ENCODE data around the gene DBR1. TPM values are rescaled to one million over a fixed set of nuclear protein-coding genes. Genes with fewer than 3 reads are reported as not detected.

The DBR1 gene
- total and polyA plus RNA-seq, 8 donors: 16.7 to 21.5 (median 20.2) TPM

DNA sequence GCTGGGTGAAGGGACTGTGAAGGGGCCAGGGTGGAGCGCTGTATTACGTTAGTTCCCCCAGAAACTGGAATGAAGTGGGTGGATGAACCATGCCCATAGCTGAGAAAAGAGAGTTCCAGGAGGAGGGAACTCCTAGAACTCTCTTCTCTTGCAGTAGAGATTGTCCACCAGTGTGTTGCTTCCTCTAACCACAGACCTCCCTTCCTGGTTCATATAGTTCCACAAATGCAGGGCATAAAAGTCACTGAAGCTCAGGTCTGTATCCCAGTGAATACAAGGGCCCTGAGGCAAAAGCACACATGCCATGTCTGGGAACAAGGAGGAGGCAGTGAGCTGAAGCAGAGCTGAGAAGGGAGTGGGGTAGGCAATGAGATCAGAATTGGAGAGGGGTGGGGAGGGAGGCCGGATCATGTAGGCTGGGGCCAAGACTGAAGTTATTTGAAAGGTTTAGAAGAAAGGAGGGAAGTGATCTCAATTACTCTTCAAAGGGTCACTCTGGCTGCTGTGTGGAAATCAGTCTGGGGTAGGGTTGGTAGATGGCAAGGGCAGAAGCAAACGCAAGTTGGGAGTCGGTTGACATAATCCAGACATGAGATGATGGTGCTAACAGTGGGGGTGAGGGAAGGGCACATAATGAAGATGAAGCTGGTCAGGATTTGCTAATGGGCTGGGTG, 49.0 kb downstream of the DBR1 start:
- peaks cover 0 to 16% of the 10 kb centered on the region in 2 donors for H3K4me1 ChIP-seq
- H3K27ac ChIP-seq: peak overlapping the region; percentile 57 to 70
- no peak for TF ChIP-seq CTCF (IDR thresholded peaks at IDR 0.05)
- ATAC-seq: peak; percentile 82
- no peaks in the 10 kb centered on the region for H3K27me3 ChIP-seq
- no peaks in the 10 kb centered on the region for H3K36me3 ChIP-seq
- intact Hi-C loops (cut with DNase I): no loop called here
- DNase-seq: peak in 1 of 4 donors; percentile 42
- no peak overlapping the region for H3K4me3 ChIP-seq
- no peaks in the 10 kb centered on the region for H3K9me3 ChIP-seq

GRCh38 chr3:138124706-138125355, 49.9 kb downstream of the DBR1 start:
- peak; percentile 63 for ATAC-seq
- H3K36me3 ChIP-seq: no peaks in the 10 kb centered on the region
- H3K27ac ChIP-seq: peak overlapping the region; percentile 57 to 70
- TF ChIP-seq CTCF (IDR thresholded peaks at IDR 0.05): no peak
- H3K27me3 ChIP-seq: no peaks in the 10 kb centered on the region
- intact Hi-C loops (cut with DNase I): no loop called here
- no peaks in the 10 kb centered on the region for H3K9me3 ChIP-seq
- peaks cover 0 to 16% of the 10 kb centered on the region in 2 donors for H3K4me1 ChIP-seq
- DNase-seq: no peak
- H3K4me3 ChIP-seq: no peak overlapping the region

- no peaks in the 10 kb centered on the region for H3K27me3 ChIP-seq
- no peaks in the 10 kb centered on the region for H3K9me3 ChIP-seq
- H3K4me1 ChIP-seq: peaks cover 0 to 16% of the 10 kb centered on the region in 2 donors
- H3K27ac ChIP-seq: peak overlapping the region in 1 of 2 donors; percentile 57
- H3K36me3 ChIP-seq: no peaks in the 10 kb centered on the region
- ATAC-seq: peak; percentile 39
- no peak for DNase-seq
- no peak overlapping the region for H3K4me3 ChIP-seq
- TF ChIP-seq CTCF (IDR thresholded peaks at IDR 0.05): no peak
- intact Hi-C loops (cut with DNase I): no loop called here
These were observed 50.5 kb downstream of the DBR1 start for GRCh38 chr3:138124188-138124587.

GRCh38 chr3:138119423-138119766, 55.3 kb downstream of the DBR1 start:
- Histone ChIP-seq H3K27me3 (no peaks in the 10 kb centered on the region), H3K9me3 (no peaks in the 10 kb centered on the region), H3K4me3 (no peak overlapping the region), H3K4me1 (peaks cover 4 to 18% of the 10 kb centered on the region in 2 donors), H3K27ac (no peak overlapping the region), H3K36me3 (no peaks in the 10 kb centered on the region)
- ATAC-seq (no peak), DNase-seq (no peak)
- no peak for TF ChIP-seq CTCF (IDR thresholded peaks at IDR 0.05)
- intact Hi-C loops (cut with DNase I): loop anchor here in 1 of 2 donors (5.0 kb wide), 1 partner anchor 52 kb away; no protein-coding TSS in a partner anchor

- no peak overlapping the region for H3K4me3 ChIP-seq
- peak; percentile 78 for TF ChIP-seq CTCF (IDR thresholded peaks at IDR 0.05)
- H3K27me3 ChIP-seq: no peaks in the 10 kb centered on the region
- no peak overlapping the region for H3K27ac ChIP-seq
- peaks cover 6 to 18% of the 10 kb centered on the region in 2 donors for H3K4me1 ChIP-seq
- intact Hi-C loops (cut with DNase I): loop anchor here in 1 of 2 donors (5.0 kb wide), 1 partner anchor 52 kb away; no protein-coding TSS in a partner anchor
- no peaks in the 10 kb centered on the region for H3K9me3 ChIP-seq
- peak; percentile 74 for ATAC-seq
- H3K36me3 ChIP-seq: no peaks in the 10 kb centered on the region
- peak in 3 of 4 donors; percentile 39 to 71 (median 69) for DNase-seq
These were observed 55.9 kb downstream of the DBR1 start for GRCh38 chr3:138118612-138119422.
